Measurements from ENCODE around the gene GNG12.
A peak's percentile ranks its signal among the peaks of the same experiment; 100 is the strongest.

Gene GNG12

GRCh38 chr1:67717876-67718275 is 115.4 kb downstream of the GNG12 start:
- Histone ChIP-seq H3K4me1 (peaks cover 21% of the 10 kb centered on the region), H4K20me1 (no peaks in the 10 kb centered on the region), H3K9ac (no peak overlapping the region), H3K36me3 (no peaks in the 10 kb centered on the region), H3K4me3 (no peak overlapping the region), H3K4me2 (no peak overlapping the region), H3K9me3 (no peaks in the 10 kb centered on the region), H3K27ac (no peak overlapping the region), H3K27me3 (no peaks in the 10 kb centered on the region)
- TF ChIP-seq Cebpa-rat (IDR thresholded peaks at IDR 0.05), result no peak

GRCh38 chr1:67716800-67717199 is 116.5 kb downstream of the GNG12 start:
- Histone ChIP-seq H3K9me3 (no peaks in the 10 kb centered on the region), H3K36me3 (no peaks in the 10 kb centered on the region), H3K4me1 (peaks cover 31% of the 10 kb centered on the region), H3K4me2 (no peak overlapping the region), H3K9ac (no peak overlapping the region), H3K27me3 (no peaks in the 10 kb centered on the region), H4K20me1 (no peaks in the 10 kb centered on the region), H3K27ac (no peak overlapping the region), H3K4me3 (no peak overlapping the region)
- no peak for TF ChIP-seq Cebpa-rat (IDR thresholded peaks at IDR 0.05)

GRCh38 chr1:67715819-67716218 is 117.4 kb downstream of the GNG12 start:
- Histone ChIP-seq H3K4me3 (no peak overlapping the region), H3K27ac (no peak overlapping the region), H3K36me3 (no peaks in the 10 kb centered on the region), H3K4me1 (peaks cover 41% of the 10 kb centered on the region), H3K9me3 (no peaks in the 10 kb centered on the region), H3K4me2 (no peak overlapping the region), H3K9ac (no peak overlapping the region), H3K27me3 (no peaks in the 10 kb centered on the region), H4K20me1 (no peaks in the 10 kb centered on the region)
- TF ChIP-seq Cebpa-rat (IDR thresholded peaks at IDR 0.05), result no peak

- no peaks in the 10 kb centered on the region for H3K36me3 ChIP-seq
- H3K9ac ChIP-seq, result no peak overlapping the region
- no peak overlapping the region for H3K4me3 ChIP-seq
- H4K20me1 ChIP-seq, result no peaks in the 10 kb centered on the region
- peak overlapping the region; percentile 65 for H3K4me2 ChIP-seq
- TF ChIP-seq Cebpa-rat (IDR thresholded peaks at IDR 0.05), result no peak
- H3K27ac ChIP-seq, result no peak overlapping the region
- no peaks in the 10 kb centered on the region for H3K9me3 ChIP-seq
- peaks cover 38% of the 10 kb centered on the region for H3K4me1 ChIP-seq
- no peaks in the 10 kb centered on the region for H3K27me3 ChIP-seq
These were observed 120.0 kb downstream of the GNG12 start for GRCh38 chr1:67713057-67713846.

GRCh38 chr1:67711855-67712212 is 121.4 kb downstream of the GNG12 start:
- H3K36me3 ChIP-seq, result no peaks in the 10 kb centered on the region
- no peak overlapping the region for H3K4me3 ChIP-seq
- no peaks in the 10 kb centered on the region for H4K20me1 ChIP-seq
- peaks cover 38% of the 10 kb centered on the region for H3K4me1 ChIP-seq
- H3K9ac ChIP-seq, result no peak overlapping the region
- H3K27ac ChIP-seq, result 0 out of 2 replicates have a peak overlapping the region, but pooled peaks have one; percentile 20
- no peaks in the 10 kb centered on the region for H3K9me3 ChIP-seq
- no peaks in the 10 kb centered on the region for H3K27me3 ChIP-seq
- TF ChIP-seq Cebpa-rat (IDR thresholded peaks at IDR 0.05), result no peak
- peak overlapping the region; percentile 65 for H3K4me2 ChIP-seq

- H3K9ac ChIP-seq, result no peak overlapping the region
- no peaks in the 10 kb centered on the region for H3K36me3 ChIP-seq
- H3K4me1 ChIP-seq, result peaks cover 38% of the 10 kb centered on the region
- H3K27me3 ChIP-seq, result no peaks in the 10 kb centered on the region
- TF ChIP-seq Cebpa-rat (IDR thresholded peaks at IDR 0.05), result no peak
- no peaks in the 10 kb centered on the region for H4K20me1 ChIP-seq
- H3K9me3 ChIP-seq, result no peaks in the 10 kb centered on the region
- peak overlapping the region; percentile 65 for H3K4me2 ChIP-seq
- H3K27ac ChIP-seq, result 0 out of 2 replicates have a peak overlapping the region, but pooled peaks have one; percentile 20
- H3K4me3 ChIP-seq, result no peak overlapping the region
These were observed 122.0 kb downstream of the GNG12 start for GRCh38 chr1:67711158-67711854.

DNA sequence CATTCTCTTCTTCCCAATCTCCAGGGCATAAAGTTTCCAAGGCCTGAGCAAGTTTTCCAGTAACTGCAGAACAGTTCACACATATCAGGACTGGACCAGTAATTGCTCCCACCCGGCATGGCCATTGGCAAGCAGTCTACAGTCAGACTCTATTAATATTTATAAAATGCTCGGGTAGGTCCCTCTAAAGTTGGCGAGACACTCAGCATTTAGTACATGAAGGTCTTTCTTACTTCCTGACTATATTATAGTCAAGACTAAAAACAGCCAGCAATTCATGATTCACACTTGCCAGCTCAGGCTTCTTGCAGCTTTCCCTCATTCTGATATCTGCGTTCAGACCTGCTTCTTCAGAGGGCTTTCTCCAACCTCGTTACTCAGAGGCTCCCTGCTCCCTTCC is 122.8 kb downstream of the GNG12 start:
- no peak for TF ChIP-seq Cebpa-rat (IDR thresholded peaks at IDR 0.05)
- H3K27ac ChIP-seq, result no peak overlapping the region
- 0 out of 2 replicates have a peak overlapping the region, but pooled peaks have one; percentile 65 for H3K4me2 ChIP-seq
- no peaks in the 10 kb centered on the region for H3K36me3 ChIP-seq
- no peak overlapping the region for H3K4me3 ChIP-seq
- H3K9ac ChIP-seq, result no peak overlapping the region
- H3K27me3 ChIP-seq, result no peaks in the 10 kb centered on the region
- no peaks in the 10 kb centered on the region for H3K9me3 ChIP-seq
- no peaks in the 10 kb centered on the region for H4K20me1 ChIP-seq
- H3K4me1 ChIP-seq, result peaks cover 38% of the 10 kb centered on the region

GRCh38 chr1:67708606-67709005 is 124.7 kb downstream of the GNG12 start:
- no peaks in the 10 kb centered on the region for H3K9me3 ChIP-seq
- TF ChIP-seq Cebpa-rat (IDR thresholded peaks at IDR 0.05), result no peak
- H3K4me3 ChIP-seq, result no peak overlapping the region
- peaks cover 33% of the 10 kb centered on the region for H3K4me1 ChIP-seq
- H3K4me2 ChIP-seq, result no peak overlapping the region
- no peak overlapping the region for H3K9ac ChIP-seq
- no peak overlapping the region for H3K27ac ChIP-seq
- H4K20me1 ChIP-seq, result no peaks in the 10 kb centered on the region
- H3K27me3 ChIP-seq, result no peaks in the 10 kb centered on the region
- H3K36me3 ChIP-seq, result peaks cover 6% of the 10 kb centered on the region; the same call in 1 of the 2 replicates

DNA sequence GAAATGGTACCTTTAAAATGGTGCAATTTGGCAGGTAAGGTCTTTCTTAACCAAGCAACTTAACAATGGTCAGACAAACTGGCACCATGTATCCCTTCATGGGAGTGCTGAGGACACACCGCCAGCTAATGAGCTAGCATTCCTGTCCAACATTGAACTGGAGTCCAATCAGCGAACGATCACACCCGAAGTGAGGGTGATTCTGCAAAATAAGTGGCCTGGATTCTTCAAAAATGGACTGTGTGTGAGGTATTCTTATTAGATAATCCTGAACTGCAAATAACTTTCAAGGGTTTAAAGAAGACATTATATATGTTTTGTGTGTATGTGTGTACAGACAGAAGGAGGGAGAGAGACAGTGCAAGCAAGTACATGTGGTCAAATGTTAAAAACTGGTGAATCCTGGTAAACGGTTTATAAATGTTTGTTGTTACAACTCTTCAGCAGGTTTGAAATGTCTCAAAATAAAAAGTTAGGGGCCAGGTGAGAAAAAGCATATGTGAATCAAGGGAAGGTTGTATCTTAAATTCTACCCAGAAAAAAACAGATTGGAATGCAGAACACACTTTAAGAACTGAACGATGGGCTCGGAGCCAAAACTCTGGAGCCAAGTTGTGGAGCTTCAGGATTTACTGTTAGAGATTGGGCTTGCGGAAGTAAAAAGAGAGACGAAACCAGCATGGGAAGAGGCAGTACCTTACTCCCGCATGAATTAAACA is 127.4 kb downstream of the GNG12 start:
- no peaks in the 10 kb centered on the region for H4K20me1 ChIP-seq
- H3K4me3 ChIP-seq, result no peak overlapping the region
- TF ChIP-seq Cebpa-rat (IDR thresholded peaks at IDR 0.05), result no peak
- H3K9ac ChIP-seq, result no peak overlapping the region
- no peak overlapping the region for H3K4me2 ChIP-seq
- H3K4me1 ChIP-seq, result peaks cover 6% of the 10 kb centered on the region
- H3K27ac ChIP-seq, result no peak overlapping the region
- H3K9me3 ChIP-seq, result no peaks in the 10 kb centered on the region
- no peaks in the 10 kb centered on the region for H3K27me3 ChIP-seq
- H3K36me3 ChIP-seq, result peaks cover 6% of the 10 kb centered on the region; the same call in 1 of the 2 replicates

- Histone ChIP-seq H4K20me1 (no peaks in the 10 kb centered on the region), H3K27me3 (no peaks in the 10 kb centered on the region), H3K4me1 (no peaks in the 10 kb centered on the region), H3K36me3 (peaks cover 6% of the 10 kb centered on the region; the same call in 1 of the 2 replicates), H3K9me3 (no peaks in the 10 kb centered on the region), H3K4me2 (no peak overlapping the region), H3K4me3 (no peak overlapping the region), H3K9ac (no peak overlapping the region), H3K27ac (no peak overlapping the region)
- TF ChIP-seq Cebpa-rat (IDR thresholded peaks at IDR 0.05), result no peak
These were observed 128.9 kb downstream of the GNG12 start for GRCh38 chr1:67704351-67704750.

All from BLaER1 (cell line).